Activated effector memory CD4-positive, alpha-beta T cell treated with Interleukin-2 at 50 U/mL for 16 hours (primary cell): ENCODE measurements around the gene SYNE1.

ENCODE experiments used
- DNase-seq: peaks from one replicate; pipeline ENCODE4 v3.0.0-alpha.2; 2020

SYNE1 gene

GRCh38 chr6:152270301-152270925, 366.7 kb downstream of the SYNE1 start:
- DNase-seq = no peak

- DNase-seq = no peak
These were observed 368.2 kb downstream of the SYNE1 start for GRCh38 chr6:152268846-152269442.

- DNase-seq = no peak
These were observed 369.0 kb downstream of the SYNE1 start for GRCh38 chr6:152267967-152268845.

GRCh38 chr6:152265651-152266050, 371.5 kb downstream of the SYNE1 start:
- DNase-seq = no peak

- no peak for DNase-seq
These were observed 373.6 kb downstream of the SYNE1 start for GRCh38 chr6:152263582-152263981.

GRCh38 chr6:152261179-152261578, 376.0 kb downstream of the SYNE1 start:
- DNase-seq = no peak

- no peak for DNase-seq
These were observed 377.9 kb downstream of the SYNE1 start for GRCh38 chr6:152259234-152259633.

- DNase-seq = no peak
These were observed 379.6 kb downstream of the SYNE1 start for GRCh38 chr6:152257581-152257980.

- no peak for DNase-seq
These were observed 387.0 kb downstream of the SYNE1 start for GRCh38 chr6:152250127-152250526.

GRCh38 chr6:152248980-152249379, 388.2 kb downstream of the SYNE1 start:
- DNase-seq = no peak

GRCh38 chr6:152246554-152247337, 390.4 kb downstream of the SYNE1 start:
- no peak for DNase-seq

- DNase-seq = no peak
These were observed 392.0 kb downstream of the SYNE1 start for GRCh38 chr6:152244998-152245630.

GRCh38 chr6:152241013-152241766, 396.0 kb downstream of the SYNE1 start:
- no peak for DNase-seq

GRCh38 chr6:152240436-152240835, 396.7 kb downstream of the SYNE1 start:
- no peak for DNase-seq

- no peak for DNase-seq
These were observed 400.6 kb downstream of the SYNE1 start for GRCh38 chr6:152236370-152237097.

- DNase-seq = no peak
These were observed 403.4 kb downstream of the SYNE1 start for GRCh38 chr6:152233547-152234320.

GRCh38 chr6:152232501-152233151, 404.5 kb downstream of the SYNE1 start:
- no peak for DNase-seq

GRCh38 chr6:152229330-152229729, 407.8 kb downstream of the SYNE1 start:
- no peak for DNase-seq

- DNase-seq = no peak
These were observed 411.0 kb downstream of the SYNE1 start for GRCh38 chr6:152226119-152226518.
